ENCODE results near the gene RUVBL1. TPM values are rescaled to one million over a fixed set of nuclear protein-coding genes. Genes with fewer than 3 reads are reported as not detected.

RUVBL1 gene
- total RNA-seq, 4 donors from 2014 or later = 16.3 to 35.6 (median 28.3) TPM

- TF ChIP-seq POLR2A (IDR thresholded peaks at IDR 0.05) (no peak), POLR2AphosphoS5 (IDR thresholded peaks at IDR 0.05) (no peak), EP300 (IDR thresholded peaks at IDR 0.05) (no peak)
- TF ChIP-seq, protein P1, sequence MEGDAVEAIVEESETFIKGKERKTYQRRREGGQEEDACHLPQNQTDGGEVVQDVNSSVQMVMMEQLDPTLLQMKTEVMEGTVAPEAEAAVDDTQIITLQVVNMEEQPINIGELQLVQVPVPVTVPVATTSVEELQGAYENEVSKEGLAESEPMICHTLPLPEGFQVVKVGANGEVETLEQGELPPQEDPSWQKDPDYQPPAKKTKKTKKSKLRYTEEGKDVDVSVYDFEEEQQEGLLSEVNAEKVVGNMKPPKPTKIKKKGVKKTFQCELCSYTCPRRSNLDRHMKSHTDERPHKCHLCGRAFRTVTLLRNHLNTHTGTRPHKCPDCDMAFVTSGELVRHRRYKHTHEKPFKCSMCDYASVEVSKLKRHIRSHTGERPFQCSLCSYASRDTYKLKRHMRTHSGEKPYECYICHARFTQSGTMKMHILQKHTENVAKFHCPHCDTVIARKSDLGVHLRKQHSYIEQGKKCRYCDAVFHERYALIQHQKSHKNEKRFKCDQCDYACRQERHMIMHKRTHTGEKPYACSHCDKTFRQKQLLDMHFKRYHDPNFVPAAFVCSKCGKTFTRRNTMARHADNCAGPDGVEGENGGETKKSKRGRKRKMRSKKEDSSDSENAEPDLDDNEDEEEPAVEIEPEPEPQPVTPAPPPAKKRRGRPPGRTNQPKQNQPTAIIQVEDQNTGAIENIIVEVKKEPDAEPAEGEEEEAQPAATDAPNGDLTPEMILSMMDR (IDR thresholded peaks at IDR 0.05) = no peak
- Histone ChIP-seq H3K27ac (no peak overlapping the region), H3K4me3 (no peak overlapping the region), H3K27me3 (no peaks in the 10 kb centered on the region), H3K9me3 (no peaks in the 10 kb centered on the region), H3K36me3 (no peaks in the 10 kb centered on the region), H3K4me1 (no peaks in the 10 kb centered on the region)
- no peak for DNase-seq (ENCODE audit: low spot score in 2 of 2)
- WGBS = 87% methylated on average over 5 of the region's 5 CpGs
Measured at GRCh38 chr3:128167973-128168674, 44.5 kb upstream of the RUVBL1 start.

GRCh38 chr3:128167646-128167972 is 44.0 kb upstream of the RUVBL1 start:
- Histone ChIP-seq H3K36me3 (no peaks in the 10 kb centered on the region), H3K27ac (no peak overlapping the region), H3K4me3 (no peak overlapping the region), H3K4me1 (no peaks in the 10 kb centered on the region), H3K27me3 (no peaks in the 10 kb centered on the region), H3K9me3 (no peaks in the 10 kb centered on the region)
- WGBS = 92% methylated on average over 8 of the region's 8 CpGs
- no peak for TF ChIP-seq POLR2AphosphoS5 (IDR thresholded peaks at IDR 0.05)
- no peak for TF ChIP-seq EP300 (IDR thresholded peaks at IDR 0.05)
- TF ChIP-seq, protein P1 (IDR thresholded peaks at IDR 0.05) = no peak
- TF ChIP-seq POLR2A (IDR thresholded peaks at IDR 0.05) = no peak
- DNase-seq (ENCODE audit: low spot score in 2 of 2) = no peak

GRCh38 chr3:128166971-128167453 is 43.4 kb upstream of the RUVBL1 start:
- 94% methylated on average over 5 of the region's 5 CpGs for WGBS
- H3K4me3 ChIP-seq = no peak overlapping the region
- TF ChIP-seq POLR2A (IDR thresholded peaks at IDR 0.05) (no peak), EP300 (IDR thresholded peaks at IDR 0.05) (no peak)
- TF ChIP-seq, protein P1 (IDR thresholded peaks at IDR 0.05) = no peak

DNA sequence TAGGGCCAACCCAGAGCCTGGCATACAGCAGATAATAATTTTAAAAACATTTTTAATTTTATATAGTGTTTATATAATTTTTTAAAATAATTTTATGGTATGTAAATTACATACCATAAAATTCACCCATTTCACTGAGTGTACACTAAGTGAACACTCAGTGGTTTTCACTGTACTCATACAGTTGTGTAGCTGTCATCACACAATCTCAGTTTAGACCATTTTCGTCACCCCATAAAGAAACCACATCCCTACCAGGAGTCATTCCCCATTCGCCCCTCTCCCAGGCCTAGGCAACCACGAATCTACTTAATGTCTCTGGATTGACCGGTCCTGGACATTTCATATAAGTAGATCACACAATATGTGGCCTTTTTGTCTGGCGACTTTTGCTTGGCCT is 39.8 kb upstream of the RUVBL1 start:
- Histone ChIP-seq H3K4me1 (no peaks in the 10 kb centered on the region), H3K36me3 (no peaks in the 10 kb centered on the region), H3K27me3 (no peaks in the 10 kb centered on the region), H3K4me3 (no peak overlapping the region), H3K27ac (no peak overlapping the region), H3K9me3 (no peaks in the 10 kb centered on the region)
- DNase-seq (ENCODE audit: low spot score in 2 of 2) = no peak
- TF ChIP-seq, protein P1 (IDR thresholded peaks at IDR 0.05) = no peak
- WGBS = 91% methylated on average over 5 of the region's 5 CpGs

More at GRCh38 chr3:128166971-128167453, 43.4 kb upstream of the RUVBL1 start:
- H3K4me1 ChIP-seq = no peaks in the 10 kb centered on the region
- no peak overlapping the region for H3K27ac ChIP-seq
- H3K9me3 ChIP-seq = no peaks in the 10 kb centered on the region
- no peak for DNase-seq (ENCODE audit: low spot score in 2 of 2)
- H3K27me3 ChIP-seq = no peaks in the 10 kb centered on the region
- H3K36me3 ChIP-seq = no peaks in the 10 kb centered on the region

GRCh38 chr3:128160661-128161060 is 37.0 kb upstream of the RUVBL1 start:
- Histone ChIP-seq H3K36me3 (peaks cover 10% of the 10 kb centered on the region), H3K27ac (no peak overlapping the region), H3K4me3 (no peak overlapping the region), H3K4me1 (no peaks in the 10 kb centered on the region), H3K27me3 (no peaks in the 10 kb centered on the region), H3K9me3 (no peaks in the 10 kb centered on the region)
- TF ChIP-seq EP300 (IDR thresholded peaks at IDR 0.05) (no peak), POLR2A (IDR thresholded peaks at IDR 0.05) (no peak), POLR2AphosphoS5 (IDR thresholded peaks at IDR 0.05) (no peak)
- TF ChIP-seq, protein P1 (IDR thresholded peaks at IDR 0.05) = no peak
- WGBS = 95% methylated on average over 5 of the region's 5 CpGs
- DNase-seq (ENCODE audit: low spot score in 2 of 2) = no peak
